Activated naive CD4-positive, alpha-beta T cell treated with anti-CD3 and anti-CD28 coated beads, Interleukin-2, amount 50 U/mL, for 24 hours (primary cell): Measurements from ENCODE around the gene SLC30A2.
"Not testable (repeated sequence)": the region's sequence is repeated elsewhere in the genome, so short reads cannot be mapped to it uniquely, and the experiment has no call there.

Source experiments
- H3K27ac Mint-ChIP-seq: one replicate; pipeline ENCODE4 v1.8.0; 2021; ENCODE audit warnings: mild to moderate bottlenecking, mixed read lengths
- H3K27me3 Mint-ChIP-seq: one replicate; pipeline ENCODE4 v1.8.0; 2021; ENCODE audit warnings: mixed read lengths
- H3K36me3 Mint-ChIP-seq: one replicate; pipeline ENCODE4 v1.8.0; 2021; ENCODE audit warnings: mixed read lengths
- H3K4me1 Mint-ChIP-seq: one replicate; pipeline ENCODE4 v1.8.0; 2021; ENCODE audit warnings: mixed read lengths
- H3K4me3 Mint-ChIP-seq: one replicate; pipeline ENCODE4 v1.8.0; 2021; ENCODE audit warnings: mild to moderate bottlenecking, mixed read lengths
- H3K9me3 Mint-ChIP-seq: one replicate; pipeline ENCODE4 v1.8.0; 2021; ENCODE audit warnings: mixed read lengths

Gene SLC30A2, protein sequence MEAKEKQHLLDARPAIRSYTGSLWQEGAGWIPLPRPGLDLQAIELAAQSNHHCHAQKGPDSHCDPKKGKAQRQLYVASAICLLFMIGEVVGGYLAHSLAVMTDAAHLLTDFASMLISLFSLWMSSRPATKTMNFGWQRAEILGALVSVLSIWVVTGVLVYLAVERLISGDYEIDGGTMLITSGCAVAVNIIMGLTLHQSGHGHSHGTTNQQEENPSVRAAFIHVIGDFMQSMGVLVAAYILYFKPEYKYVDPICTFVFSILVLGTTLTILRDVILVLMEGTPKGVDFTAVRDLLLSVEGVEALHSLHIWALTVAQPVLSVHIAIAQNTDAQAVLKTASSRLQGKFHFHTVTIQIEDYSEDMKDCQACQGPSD

GRCh38 chr1:26045722-26046245 is at the start of gene SLC30A2:
Gene SLC30A2, minus strand, starts transcription at chr1:26046118. Its CDS starts 222 bp downstream, at chr1:26045896.
- H3K27ac Mint-ChIP-seq, result no peak within 1 kb of the TSS
- H3K9me3 Mint-ChIP-seq, result no peaks in the 10 kb centered on the region
- H3K36me3 Mint-ChIP-seq, result no peaks in the 10 kb centered on the region
- peak within 1 kb of the TSS; percentile 20 for H3K4me3 Mint-ChIP-seq
- no peaks in the 10 kb centered on the region for H3K4me1 Mint-ChIP-seq
- peaks cover 38% of the 10 kb centered on the region for H3K27me3 Mint-ChIP-seq

- Mint-ChIP-seq H3K36me3 (no peaks in the 10 kb centered on the region), H3K4me1 (no peaks in the 10 kb centered on the region), H3K4me3 (no peak overlapping the region), H3K9me3 (no peaks in the 10 kb centered on the region), H3K27me3 (peaks cover 10% of the 10 kb centered on the region), H3K27ac (no peak overlapping the region)
Observed at GRCh38 chr1:26094677-26095383, 48.9 kb upstream of the SLC30A2 start.

DNA sequence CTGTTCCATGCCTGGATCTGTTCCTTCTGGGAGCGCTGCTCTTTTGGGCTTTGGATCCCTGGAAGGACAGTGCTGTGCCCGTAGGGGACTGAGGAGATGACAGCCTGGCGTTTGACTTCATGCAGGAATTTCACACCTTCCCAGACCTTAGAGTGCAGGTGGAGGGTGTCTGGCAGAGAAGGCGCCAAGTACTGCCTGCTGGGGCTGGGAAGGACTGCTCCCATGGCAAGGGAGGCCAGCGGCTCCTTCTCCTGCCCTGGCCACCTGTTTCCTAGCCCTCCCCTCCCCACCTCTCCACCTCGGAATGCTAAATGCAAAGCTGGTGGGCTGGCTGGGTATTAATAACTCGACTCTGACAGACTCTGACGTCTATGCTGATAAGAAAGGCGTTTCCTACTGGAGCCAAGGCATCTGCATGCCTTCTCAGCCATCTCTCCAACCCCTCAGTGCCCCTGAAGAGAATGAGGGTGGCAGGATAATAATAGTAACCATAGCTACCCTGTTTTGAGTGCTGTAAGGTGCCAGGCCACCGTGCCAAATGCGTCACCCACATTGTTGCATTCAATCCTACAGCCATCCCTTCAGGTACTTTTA is 48.3 kb upstream of the SLC30A2 start:
- no peaks in the 10 kb centered on the region for H3K9me3 Mint-ChIP-seq
- no peaks in the 10 kb centered on the region for H3K4me1 Mint-ChIP-seq
- peaks cover 10% of the 10 kb centered on the region for H3K27me3 Mint-ChIP-seq
- no peaks in the 10 kb centered on the region for H3K36me3 Mint-ChIP-seq
- H3K27ac Mint-ChIP-seq, result no peak overlapping the region
- no peak overlapping the region for H3K4me3 Mint-ChIP-seq

DNA sequence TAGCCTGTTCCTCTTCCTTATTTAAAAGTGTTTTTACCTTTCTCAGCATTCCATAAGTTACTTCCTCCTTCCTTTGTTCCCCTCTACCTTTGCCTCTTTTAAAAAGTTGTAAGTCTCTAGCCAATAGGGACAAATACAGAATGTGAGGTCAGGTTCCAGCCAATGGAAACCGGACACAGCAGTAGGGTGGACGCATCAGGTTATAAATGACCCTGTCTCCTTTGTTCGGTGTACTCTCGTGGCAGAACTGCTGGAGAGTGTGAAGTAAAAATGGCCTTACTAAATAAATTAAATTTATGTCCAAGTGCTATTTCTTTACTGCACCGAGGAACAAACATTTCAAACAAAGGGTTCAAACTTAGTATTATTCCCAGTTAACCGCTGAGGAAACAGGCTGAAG is 47.7 kb upstream of the SLC30A2 start:
- H3K36me3 Mint-ChIP-seq, H3K27me3 Mint-ChIP-seq, H3K4me3 Mint-ChIP-seq, H3K9me3 Mint-ChIP-seq, H3K27ac Mint-ChIP-seq, H3K4me1 Mint-ChIP-seq: not testable (repeated sequence)

DNA sequence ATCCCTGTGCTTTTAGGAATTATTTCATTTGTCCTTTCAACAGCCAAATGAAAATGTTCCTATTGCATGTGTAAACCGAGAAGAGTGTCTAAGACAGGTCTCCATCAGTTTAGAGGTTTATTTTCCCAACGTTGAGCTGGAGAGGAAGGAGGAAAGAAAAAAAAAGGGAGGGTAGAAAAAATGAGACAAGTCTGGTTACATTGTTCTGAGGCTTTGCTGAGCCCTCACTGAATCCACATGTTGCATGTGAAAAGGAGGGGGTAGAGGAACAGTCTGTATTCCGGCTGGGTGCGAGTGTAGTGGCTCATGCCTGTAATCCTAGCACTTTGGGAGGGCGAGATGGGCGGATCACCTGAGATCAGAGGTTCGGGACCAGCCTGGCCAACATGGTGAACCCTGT is 46.5 kb upstream of the SLC30A2 start:
- H3K36me3 Mint-ChIP-seq, result no peaks in the 10 kb centered on the region
- no peak overlapping the region for H3K27ac Mint-ChIP-seq
- peaks cover 10% of the 10 kb centered on the region for H3K27me3 Mint-ChIP-seq
- H3K9me3 Mint-ChIP-seq, result no peaks in the 10 kb centered on the region
- no peak overlapping the region for H3K4me3 Mint-ChIP-seq
- no peaks in the 10 kb centered on the region for H3K4me1 Mint-ChIP-seq

- no peak overlapping the region for H3K4me3 Mint-ChIP-seq
- H3K4me1 Mint-ChIP-seq, result no peaks in the 10 kb centered on the region
- H3K9me3 Mint-ChIP-seq, result no peaks in the 10 kb centered on the region
- peaks cover 13% of the 10 kb centered on the region for H3K27me3 Mint-ChIP-seq
- no peaks in the 10 kb centered on the region for H3K36me3 Mint-ChIP-seq
- no peak overlapping the region for H3K27ac Mint-ChIP-seq
Observed at GRCh38 chr1:26090893-26091292, 45.0 kb upstream of the SLC30A2 start.

DNA sequence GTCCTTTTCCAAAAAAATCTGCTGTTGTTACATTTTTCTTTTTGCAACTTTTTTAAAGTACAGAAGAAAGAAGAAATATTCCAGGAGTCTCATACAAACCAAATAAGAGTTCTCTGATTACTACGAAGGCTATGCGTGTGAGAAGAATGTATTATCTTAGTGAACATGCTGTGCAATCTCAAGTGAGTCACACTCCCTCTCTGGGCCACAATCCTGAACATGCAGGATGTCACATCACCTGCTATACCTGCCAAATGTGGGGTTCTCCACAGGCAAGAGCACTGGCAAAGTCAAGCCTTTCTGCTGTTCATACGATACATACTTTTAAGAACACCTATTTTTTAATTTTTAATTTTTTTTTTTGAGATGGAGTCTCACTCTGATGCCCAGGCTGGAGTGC is 43.2 kb upstream of the SLC30A2 start:
- H3K27me3 Mint-ChIP-seq, result peaks cover 15% of the 10 kb centered on the region
- no peaks in the 10 kb centered on the region for H3K4me1 Mint-ChIP-seq
- no peaks in the 10 kb centered on the region for H3K9me3 Mint-ChIP-seq
- H3K4me3 Mint-ChIP-seq, result no peak overlapping the region
- no peak overlapping the region for H3K27ac Mint-ChIP-seq
- H3K36me3 Mint-ChIP-seq, result no peaks in the 10 kb centered on the region

GRCh38 chr1:26084844-26085243 is 38.9 kb upstream of the SLC30A2 start:
- Mint-ChIP-seq H3K4me3 (no peak overlapping the region), H3K27me3 (peaks cover 7% of the 10 kb centered on the region), H3K36me3 (no peaks in the 10 kb centered on the region), H3K27ac (no peak overlapping the region), H3K9me3 (no peaks in the 10 kb centered on the region), H3K4me1 (no peaks in the 10 kb centered on the region)

- H3K9me3 Mint-ChIP-seq, result no peaks in the 10 kb centered on the region
- H3K27ac Mint-ChIP-seq, result no peak overlapping the region
- no peak overlapping the region for H3K4me3 Mint-ChIP-seq
- peaks cover 7% of the 10 kb centered on the region for H3K27me3 Mint-ChIP-seq
- no peaks in the 10 kb centered on the region for H3K4me1 Mint-ChIP-seq
- H3K36me3 Mint-ChIP-seq, result no peaks in the 10 kb centered on the region
Observed at GRCh38 chr1:26084091-26084561, 38.2 kb upstream of the SLC30A2 start.

DNA sequence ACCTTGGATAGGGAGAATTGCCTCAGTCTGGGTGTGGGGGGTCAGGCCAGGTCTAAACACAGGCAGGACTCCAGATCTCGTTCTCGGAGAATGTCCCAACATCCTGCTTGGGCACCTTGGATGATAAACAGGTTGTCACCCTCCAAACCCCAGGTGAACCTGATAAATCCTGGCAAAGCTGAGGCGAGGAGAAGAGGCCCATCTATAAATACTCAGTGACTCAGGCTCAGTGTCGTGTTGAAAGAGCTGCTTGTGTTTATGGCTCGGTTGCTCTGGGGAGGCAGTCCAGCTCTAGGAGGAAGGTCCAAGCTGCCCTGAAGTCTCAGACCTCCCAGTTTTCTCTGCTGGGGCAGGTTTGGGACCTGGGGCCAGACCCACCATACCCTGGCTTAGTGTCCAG is 37.3 kb upstream of the SLC30A2 start:
- Mint-ChIP-seq H3K36me3 (no peaks in the 10 kb centered on the region), H3K27ac (no peak overlapping the region), H3K4me1 (no peaks in the 10 kb centered on the region), H3K27me3 (peaks cover 7% of the 10 kb centered on the region), H3K4me3 (no peak overlapping the region), H3K9me3 (no peaks in the 10 kb centered on the region)

GRCh38 chr1:26082020-26082350 is 36.1 kb upstream of the SLC30A2 start:
- Mint-ChIP-seq H3K27me3 (peaks cover 7% of the 10 kb centered on the region), H3K36me3 (no peaks in the 10 kb centered on the region), H3K27ac (no peak overlapping the region), H3K4me1 (no peaks in the 10 kb centered on the region), H3K9me3 (no peaks in the 10 kb centered on the region), H3K4me3 (no peak overlapping the region)

GRCh38 chr1:26081267-26082019 is 35.5 kb upstream of the SLC30A2 start:
- H3K27me3 Mint-ChIP-seq, result peaks cover 6% of the 10 kb centered on the region
- H3K4me1 Mint-ChIP-seq, result no peaks in the 10 kb centered on the region
- H3K9me3 Mint-ChIP-seq, result no peaks in the 10 kb centered on the region
- H3K36me3 Mint-ChIP-seq, result no peaks in the 10 kb centered on the region
- no peak overlapping the region for H3K27ac Mint-ChIP-seq
- H3K4me3 Mint-ChIP-seq, result no peak overlapping the region

- no peak overlapping the region for H3K27ac Mint-ChIP-seq
- H3K27me3 Mint-ChIP-seq, result peaks cover 3% of the 10 kb centered on the region
- H3K4me1 Mint-ChIP-seq, result peaks cover 7% of the 10 kb centered on the region
- no peaks in the 10 kb centered on the region for H3K36me3 Mint-ChIP-seq
- H3K9me3 Mint-ChIP-seq, result no peaks in the 10 kb centered on the region
- H3K4me3 Mint-ChIP-seq, result no peak overlapping the region
Observed at GRCh38 chr1:26079960-26080814, 34.3 kb upstream of the SLC30A2 start.

DNA sequence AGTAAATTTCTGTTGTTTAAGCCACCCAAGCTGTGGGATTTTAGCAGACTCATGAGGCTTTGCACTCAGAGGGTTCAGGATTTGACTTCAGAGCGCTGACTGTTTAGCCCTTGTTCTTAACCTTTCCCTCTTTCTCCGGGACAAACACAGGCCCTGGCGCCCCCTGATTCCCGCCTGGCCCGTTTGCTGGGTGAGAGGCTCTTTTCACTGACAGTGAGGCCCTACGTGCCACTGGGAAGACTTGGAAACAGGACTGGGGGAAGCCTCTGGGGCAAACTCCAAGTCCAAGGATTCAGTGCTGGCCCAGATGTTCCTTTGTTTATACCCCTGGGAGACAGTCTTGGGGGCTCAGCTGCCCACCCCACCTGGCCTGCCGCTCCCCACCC is 33.3 kb upstream of the SLC30A2 start:
- Mint-ChIP-seq H3K4me3 (no peak overlapping the region), H3K4me1 (peaks cover 7% of the 10 kb centered on the region), H3K9me3 (no peaks in the 10 kb centered on the region), H3K27ac (no peak overlapping the region), H3K27me3 (peaks cover 3% of the 10 kb centered on the region), H3K36me3 (no peaks in the 10 kb centered on the region)
